GM19240 (cell line): ENCODE data around the gene SPTY2D1.
"Not testable (repeated sequence)": the region's sequence is repeated elsewhere in the genome, so short reads cannot be mapped to it uniquely, and the experiment has no call there.

ENCODE experiments used
- DNase-seq: peaks from one replicate; pipeline ENCODE4 v3.0.0; 2011; ENCODE audit warnings: low spot score; ENCODE audit not compliant: insufficient read length

Gene SPTY2D1

GRCh38 chr11:18634140-18635032 lies at the start of gene SPTY2D1:
Gene SPTY2D1 (minus strand): TSS chr11:18634342. CDS start chr11:18634257, 85 bp downstream.
- peak; percentile 89 for DNase-seq

DNA sequence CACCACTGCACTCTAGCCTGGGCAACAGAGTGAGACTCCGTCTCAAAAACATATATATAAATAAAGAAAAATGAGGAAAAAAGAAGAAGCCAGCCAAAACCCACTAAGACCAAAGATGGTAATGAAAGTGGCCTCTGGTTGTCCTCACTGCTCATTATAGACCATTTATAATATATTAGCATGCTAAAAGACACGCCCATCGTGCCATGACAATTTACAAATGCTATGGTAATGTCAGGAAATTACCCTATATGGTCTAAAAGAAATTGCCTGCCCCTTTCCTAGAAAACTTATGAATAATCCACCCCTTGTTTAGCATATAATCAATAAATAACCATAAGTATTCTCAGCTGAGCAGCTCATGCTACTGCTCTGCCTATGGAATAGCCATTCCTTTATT lies 48.3 kb upstream of the SPTY2D1 start:
- DNase-seq = no peak

DNA sequence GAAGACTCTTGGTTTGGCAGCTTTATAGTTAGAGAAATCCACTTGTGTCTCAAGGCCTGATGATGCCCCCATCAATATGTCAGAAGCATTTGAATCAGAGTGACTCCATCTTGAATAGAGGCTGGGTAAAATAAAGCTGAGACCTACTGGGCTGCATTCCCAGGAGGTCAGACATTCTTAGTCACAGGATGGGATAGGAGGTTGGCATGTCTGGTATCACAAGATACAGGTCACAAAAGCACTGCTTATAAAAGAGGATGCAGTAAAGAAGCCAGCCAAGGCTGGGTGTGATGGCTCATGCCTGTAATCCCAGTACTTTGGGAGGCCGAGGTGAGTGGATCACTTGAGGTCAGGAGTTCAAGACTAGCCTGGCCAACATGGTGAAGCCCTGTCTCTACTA lies 47.8 kb upstream of the SPTY2D1 start:
- not testable (repeated sequence) for DNase-seq

- DNase-seq = no peak
These were observed 43.4 kb upstream of the SPTY2D1 start for GRCh38 chr11:18677560-18677959.

DNA sequence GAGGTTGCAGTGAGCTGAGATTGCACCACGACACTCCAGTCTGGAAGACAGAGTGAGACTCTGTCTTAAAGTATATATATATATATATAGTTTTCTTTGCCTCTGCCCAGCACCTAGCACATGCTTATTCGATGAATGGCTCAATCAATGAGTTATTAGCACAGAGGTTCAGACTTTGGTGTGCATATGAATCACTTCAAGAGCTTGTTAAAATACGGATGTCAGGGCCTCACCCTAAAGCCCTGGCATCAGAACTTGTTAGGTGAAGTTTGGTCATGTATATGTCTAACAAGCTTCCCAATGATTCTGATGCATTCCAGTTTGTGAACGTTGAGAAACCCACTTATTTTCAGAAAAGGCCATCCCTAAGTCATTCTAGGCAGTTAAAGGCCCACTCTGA lies 42.7 kb upstream of the SPTY2D1 start:
- DNase-seq = no peak

- DNase-seq = not testable (repeated sequence)
These were observed 38.1 kb upstream of the SPTY2D1 start for GRCh38 chr11:18672209-18672608.

DNA sequence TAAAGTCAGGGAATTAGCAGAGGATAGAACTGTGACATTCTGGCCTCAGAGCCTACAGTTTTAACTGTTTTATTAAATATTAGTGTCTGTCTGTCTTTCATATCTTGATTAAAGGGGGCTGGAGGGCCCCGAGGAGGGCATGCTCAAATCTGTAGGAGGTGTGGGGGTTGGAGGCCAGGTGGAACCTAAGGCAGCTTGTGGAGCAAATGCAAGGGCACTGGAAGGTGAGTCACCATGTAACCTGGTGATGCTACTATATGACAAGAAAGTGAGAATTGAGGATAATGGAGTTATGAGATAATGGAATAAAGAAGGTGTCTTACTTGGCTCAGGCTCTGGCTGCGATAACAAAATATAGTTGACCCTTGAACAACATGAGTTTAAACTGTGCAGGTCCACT lies 37.1 kb upstream of the SPTY2D1 start:
- no peak for DNase-seq

- no peak for DNase-seq
These were observed 35.6 kb upstream of the SPTY2D1 start for GRCh38 chr11:18669711-18670110.

DNA sequence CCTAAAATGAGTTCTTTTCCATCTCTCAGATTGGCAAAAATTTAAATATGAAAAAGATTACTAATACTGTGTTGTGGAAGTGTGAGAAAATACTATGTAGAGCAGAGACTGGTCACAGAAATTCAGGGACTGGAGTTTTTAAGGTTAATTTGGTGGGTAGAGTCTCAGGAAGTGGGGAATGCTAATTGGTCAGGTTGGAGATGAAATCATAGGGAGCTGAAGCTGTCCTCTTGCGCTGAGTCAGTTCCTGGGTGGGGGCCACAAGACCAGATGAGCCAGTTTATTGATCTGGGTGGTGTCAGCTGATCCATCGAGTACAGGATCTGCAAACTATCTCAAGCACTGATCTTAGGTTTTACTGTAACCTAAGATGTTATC lies 35.1 kb upstream of the SPTY2D1 start:
- no peak for DNase-seq

DNA sequence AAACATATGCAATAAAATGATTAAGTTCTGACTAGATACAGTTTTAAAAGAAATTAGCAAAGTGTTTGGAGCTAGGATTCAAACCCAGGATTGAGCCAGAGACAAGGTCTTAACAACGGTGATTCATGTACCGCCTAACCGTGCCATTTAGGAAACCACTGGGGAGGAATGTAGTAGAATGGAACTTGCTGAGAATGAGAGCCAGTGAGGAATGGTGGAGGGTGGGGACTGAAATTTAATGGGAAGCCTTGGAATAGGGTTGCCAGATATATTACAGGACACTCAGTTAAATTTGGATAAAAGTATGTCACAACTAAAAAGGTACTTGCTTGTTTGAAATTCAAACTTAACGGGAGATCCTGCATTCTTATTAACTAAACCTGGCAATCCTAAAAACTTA lies 34.0 kb upstream of the SPTY2D1 start:
- no peak for DNase-seq

DNA sequence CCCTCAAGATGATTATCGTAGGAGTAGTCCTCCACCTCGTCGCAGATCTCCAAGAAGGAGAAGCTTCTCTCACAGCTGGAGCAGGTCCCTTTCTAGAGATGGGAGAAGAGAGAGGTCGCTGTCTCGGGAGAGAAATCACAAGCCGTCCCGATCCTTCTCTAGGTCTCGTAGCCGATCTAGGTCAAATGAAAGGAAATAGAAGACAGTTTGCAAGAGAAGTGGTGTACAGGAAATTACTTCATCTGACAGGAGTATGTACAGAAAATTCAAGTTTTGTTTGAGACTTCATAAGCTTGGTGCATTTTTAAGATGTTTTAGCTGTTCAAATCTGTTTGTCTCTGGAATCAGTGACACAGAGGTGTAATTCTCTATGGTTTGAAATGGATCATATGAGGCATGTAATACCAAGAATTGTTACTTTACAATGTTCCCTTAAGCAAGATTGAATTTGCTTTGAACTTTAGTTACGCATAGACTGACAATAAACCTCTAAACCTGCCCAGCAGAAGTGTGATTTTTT lies 31.3 kb upstream of the SPTY2D1 start:
- not testable (repeated sequence) for DNase-seq

- DNase-seq = no peak
These were observed 23.5 kb upstream of the SPTY2D1 start for GRCh38 chr11:18657673-18658072.

GRCh38 chr11:18650859-18651557 lies 16.9 kb upstream of the SPTY2D1 start:
- DNase-seq = peak; percentile 55

DNA sequence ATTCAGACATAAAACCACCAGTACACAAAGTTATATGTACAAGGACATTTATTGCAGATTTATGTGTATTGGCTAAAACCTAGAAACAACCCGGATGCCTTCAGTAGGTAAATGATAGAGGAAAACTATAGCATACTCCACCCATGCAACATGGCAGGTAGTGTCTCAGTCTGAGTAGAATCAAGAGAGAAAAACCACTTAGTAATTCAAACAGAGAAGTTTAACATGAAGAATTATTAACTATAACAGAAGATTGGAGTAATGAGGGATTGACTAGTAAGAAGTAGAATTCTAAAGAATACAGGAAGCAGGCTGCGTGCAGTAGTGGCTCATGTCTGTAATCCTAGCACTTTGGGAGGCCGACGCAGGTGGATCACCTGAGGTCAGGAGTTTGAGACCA lies 16.2 kb upstream of the SPTY2D1 start:
- no peak for DNase-seq

- not testable (repeated sequence) for DNase-seq
These were observed 8.9 kb upstream of the SPTY2D1 start for GRCh38 chr11:18643034-18643433.

GRCh38 chr11:18641677-18642076 lies 7.5 kb upstream of the SPTY2D1 start:
- no peak for DNase-seq

DNA sequence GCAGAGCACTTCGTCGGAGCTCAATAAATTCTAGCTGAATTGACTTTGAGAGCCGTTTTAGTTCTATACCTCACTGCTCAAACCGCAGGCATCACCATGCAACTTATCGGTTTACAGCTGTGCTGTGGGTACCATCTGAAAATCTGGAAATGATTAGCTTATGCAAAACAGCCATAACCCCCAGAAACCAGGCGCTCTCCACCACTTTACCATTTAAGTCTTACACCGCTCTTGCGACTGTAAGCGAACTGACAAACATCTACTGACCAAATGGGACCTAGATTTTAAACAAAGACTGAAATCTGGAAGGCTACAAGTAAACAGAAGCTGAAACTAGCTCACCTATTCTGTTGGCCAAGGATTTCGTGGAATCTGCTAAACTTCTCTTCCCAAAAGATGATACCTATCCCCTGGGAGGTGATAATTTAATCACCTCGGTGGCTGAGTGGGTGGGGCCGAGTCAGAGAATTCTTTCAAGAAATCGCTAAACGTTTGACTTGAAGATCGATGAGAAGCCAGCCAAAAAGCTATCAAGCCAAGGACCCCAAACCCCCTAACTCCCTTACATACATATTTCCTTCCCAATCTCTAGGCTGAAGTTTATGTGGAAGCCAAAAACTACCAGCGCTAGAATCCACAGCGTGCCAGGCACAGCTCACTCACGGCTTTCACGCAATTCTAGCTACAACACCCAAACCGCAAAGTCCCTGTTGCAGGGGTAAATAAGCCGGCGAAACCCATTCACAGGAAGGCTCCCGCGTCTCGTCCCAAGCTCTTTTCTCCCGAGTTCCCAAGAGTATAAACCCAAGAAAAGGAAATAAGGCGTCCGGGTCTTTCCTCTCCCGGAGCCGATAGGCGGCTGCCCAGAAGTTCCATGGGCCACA lies 644 bp downstream of the SPTY2D1 start:
- DNase-seq = no peak

DNA sequence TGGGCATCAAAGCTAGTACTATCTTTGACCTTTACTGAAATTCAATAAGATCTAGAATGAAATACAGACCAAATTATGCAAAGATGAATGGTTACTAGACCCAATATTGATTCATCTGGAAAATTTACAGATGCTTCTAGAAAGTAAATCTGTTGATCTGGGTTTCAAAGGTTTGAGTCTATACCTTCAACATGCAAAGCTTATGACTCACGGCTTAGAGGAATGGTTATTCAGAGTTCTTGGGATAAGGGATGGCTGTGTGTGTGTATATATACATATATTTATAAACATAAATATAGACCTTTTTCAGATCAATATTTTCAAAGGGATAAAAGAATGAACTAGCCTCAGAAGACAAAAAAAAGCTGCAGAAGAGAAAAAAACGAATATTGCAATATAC lies 1.3 kb downstream of the SPTY2D1 start:
- DNase-seq = no peak

- no peak for DNase-seq
These were observed 10.0 kb downstream of the SPTY2D1 start for GRCh38 chr11:18624161-18624560.

GRCh38 chr11:18623707-18624106 lies 10.4 kb downstream of the SPTY2D1 start:
- no peak for DNase-seq

- no peak for DNase-seq
These were observed 15.7 kb downstream of the SPTY2D1 start for GRCh38 chr11:18618342-18619025.
